GM21447 (cell line): ENCODE measurements around the gene ARID5B.
"Not testable (repeated sequence)": the region's sequence is repeated elsewhere in the genome, so short reads cannot be mapped to it uniquely, and the experiment has no call there.

Source experiments
- ATAC-seq: cut with Tn5 transposase; IDR thresholded peaks from one replicate; pipeline ENCODE4 v1.9.1; 2021; ENCODE audit not compliant: unreplicated experiment

The ARID5B gene

DNA sequence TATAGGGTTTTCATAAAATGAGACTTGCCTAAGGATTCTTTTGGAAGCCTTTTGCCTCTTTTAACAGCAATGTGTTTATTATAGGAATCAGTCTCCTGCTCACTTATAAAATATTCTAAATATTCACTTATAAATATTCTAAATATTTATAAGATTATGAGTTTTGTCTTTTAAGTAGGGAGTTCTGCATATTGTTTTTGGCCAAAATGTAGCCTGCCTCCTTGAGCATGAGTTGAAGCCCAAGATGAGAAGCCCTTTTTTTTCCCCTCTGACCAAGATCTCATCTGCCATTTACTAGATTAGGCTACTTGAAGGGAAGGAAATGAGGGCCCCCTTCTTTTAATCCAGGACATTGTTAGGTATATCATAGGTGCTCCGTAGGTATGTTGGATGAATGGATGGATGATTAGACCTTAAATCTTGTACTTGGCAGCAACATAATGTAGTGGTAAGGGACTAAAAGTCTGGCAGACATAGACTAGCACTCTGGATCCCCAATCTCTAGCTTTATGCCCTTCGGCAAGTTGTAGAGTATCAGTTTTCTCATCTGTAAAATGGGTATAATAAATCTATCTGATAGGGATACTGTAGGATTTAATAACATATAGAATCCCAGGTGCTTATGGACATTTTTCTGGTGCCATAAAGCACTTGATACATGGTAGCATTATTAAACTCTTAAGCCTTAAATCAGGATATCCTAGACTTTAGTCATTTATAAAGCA lies 59.1 kb downstream of the ARID5B start:
- ATAC-seq, result no peak

DNA sequence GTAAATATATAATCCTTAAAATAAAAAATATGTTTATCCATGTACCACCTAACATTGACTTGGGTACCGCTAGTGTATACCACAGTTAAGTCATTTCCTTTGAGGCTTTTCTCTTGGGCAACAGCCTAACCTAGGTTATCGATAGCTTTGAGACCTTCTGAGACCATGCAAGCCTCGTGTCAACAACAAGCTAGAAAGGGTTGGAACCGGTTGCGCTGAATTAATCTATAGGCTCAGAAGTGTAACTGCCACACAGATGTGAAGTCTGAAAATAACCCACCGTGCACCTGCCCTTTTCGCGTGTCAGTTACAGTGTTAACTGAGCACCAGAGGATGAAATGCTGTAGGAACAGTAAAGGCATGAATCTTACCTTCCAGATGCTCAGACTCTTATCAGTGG lies 59.8 kb downstream of the ARID5B start:
- peak; percentile 68 for ATAC-seq

DNA sequence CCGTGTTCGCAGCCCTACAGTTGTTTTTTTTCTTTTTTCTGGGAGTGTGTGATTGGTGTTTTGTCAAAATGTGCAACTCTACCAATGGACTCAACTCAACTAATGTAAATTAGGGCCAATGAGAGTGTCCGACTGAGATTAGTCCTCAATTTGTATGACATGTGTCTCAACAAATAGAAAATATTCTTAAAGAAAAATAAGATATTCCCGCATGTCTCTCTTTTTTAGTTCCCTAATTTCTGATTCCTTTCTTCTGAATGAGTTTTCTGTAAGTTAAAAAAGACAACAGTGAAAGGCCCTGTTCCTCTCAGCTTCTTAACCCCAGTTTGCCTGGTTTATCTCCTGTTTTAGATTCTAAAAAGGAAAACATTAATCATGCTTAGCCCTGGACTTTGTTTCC lies 61.5 kb downstream of the ARID5B start:
- no peak for ATAC-seq

DNA sequence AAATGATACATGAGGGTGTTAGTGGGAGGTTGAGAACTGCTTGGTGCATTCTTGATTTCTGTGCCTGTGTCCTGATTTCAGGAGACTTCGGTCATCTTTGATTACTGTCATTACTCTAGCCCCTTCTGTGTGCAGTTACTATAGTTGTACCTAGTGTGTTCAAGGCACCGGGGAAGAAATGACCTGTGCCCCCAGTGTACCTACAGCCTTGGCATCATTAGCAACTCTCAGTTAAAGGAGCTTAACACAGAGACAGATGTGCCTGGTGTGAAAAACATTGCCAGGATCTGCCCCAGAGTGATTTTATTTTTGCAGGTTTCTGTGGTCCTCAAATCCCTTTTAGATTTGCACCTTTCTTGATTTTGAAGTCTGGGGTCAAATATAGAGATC lies 62.2 kb downstream of the ARID5B start:
- no peak for ATAC-seq

DNA sequence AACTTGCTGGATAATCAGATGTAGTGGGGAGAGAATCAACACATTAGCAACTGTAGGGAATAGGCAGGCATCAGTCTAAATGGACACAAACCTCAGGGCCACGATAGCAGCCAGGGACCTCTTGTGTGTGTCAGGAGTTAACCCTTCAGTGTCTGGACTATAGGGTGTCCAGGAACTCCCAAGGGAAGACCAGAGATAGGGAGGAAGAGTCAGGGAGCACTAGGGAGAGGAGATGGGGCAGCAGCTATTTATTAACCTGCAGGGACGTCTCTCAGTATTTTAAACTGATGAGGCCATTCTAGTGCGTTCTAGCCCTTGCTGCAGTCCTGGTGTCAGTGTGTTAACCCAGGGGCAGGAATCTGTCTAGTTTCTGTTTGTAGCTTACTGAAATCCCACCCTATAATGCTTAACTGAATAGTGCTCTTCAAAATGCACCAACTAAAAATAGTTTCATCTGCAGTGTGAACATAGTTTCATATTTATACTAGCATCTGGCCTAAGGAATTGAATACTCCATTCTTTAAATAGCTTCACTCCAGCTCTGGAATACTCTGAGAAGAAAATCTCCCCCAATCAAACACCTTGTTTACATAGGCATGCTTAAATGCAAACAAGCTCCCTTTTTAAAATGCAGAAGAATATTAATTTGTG lies 62.7 kb downstream of the ARID5B start:
- ATAC-seq, result peak; percentile 40

DNA sequence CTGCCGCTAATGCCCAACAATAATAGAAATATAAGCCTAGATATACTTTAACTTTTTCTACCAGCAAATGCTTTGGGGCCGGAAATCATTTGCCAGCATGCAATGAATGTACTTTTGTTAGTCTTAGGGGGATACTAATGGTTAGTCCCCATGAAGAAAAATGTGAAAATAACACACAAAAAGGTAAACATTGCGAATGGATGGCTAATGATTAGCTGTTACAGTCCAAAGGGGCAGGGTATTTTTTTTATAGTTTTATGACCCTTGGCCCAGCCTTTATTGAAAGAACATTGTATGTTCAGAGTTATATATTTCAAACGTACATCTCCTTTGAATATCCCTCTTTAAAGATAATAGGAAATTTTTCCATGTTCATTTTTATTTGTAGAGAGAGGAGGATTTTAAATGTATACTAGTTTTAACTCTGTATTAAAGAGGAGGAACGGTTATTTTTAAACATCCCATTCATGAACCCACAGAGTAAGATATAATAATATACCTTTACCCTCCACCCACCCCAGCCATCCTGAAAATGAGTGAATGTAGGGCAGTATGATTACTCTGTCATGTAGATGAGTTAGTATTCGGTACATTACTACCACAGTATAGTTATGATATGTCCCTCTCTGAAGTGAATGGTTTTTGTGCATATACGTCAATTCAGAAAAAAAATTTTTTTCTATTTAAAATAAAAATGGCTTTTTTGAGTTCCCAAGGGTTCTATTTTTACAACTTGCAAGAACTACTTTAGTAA lies 63.6 kb downstream of the ARID5B start:
- ATAC-seq, result no peak

DNA sequence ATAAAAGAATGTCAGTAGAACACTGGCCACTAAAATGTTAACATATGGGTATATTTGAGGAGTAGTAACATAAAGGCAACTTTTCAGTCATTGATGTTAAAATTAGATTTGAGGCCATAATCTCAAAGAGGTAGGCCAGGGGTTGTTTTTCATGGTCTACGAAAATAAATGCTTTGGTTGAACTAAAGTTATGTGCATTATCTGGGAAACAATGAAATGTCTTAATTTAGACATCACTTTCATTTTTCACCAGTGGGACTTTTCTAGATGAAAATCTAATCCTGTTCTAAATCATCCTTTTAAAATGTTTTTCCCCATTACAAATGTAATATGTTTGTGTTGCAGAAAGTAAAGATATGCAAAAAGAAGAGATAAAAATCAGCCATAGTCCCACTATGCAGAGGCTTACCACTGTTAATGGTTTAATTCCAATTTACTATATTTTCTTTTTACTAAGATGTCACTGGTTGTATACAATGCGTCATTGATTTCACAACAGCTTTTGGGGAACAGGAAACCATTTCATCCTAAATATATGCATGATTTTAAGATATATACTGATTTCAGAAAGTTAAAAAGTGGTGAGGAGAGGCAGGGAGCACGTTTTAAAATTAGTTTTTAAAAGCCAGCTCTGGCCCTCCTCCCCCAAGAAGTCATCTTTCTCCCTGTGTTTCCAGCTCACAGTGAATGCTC lies 64.3 kb downstream of the ARID5B start:
- no peak for ATAC-seq

DNA sequence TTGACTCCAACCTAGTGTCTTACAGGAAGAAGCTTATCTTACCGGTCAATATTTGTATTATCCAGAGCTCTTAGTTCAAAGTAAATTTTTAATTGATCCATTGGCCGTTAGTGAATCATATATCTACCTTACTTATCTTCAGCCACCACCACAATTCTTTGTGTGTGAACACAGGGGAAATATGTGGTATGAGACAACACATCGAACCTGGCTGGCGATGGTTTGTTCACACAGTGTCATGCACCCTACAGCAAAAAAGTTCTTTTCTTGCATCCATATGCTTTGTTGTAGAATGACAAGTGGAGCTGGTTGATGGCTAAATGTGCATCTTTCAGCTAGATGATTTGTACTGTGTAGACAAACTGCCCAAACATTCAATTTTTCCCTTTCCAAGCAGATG lies 65.8 kb downstream of the ARID5B start:
- ATAC-seq, result no peak

DNA sequence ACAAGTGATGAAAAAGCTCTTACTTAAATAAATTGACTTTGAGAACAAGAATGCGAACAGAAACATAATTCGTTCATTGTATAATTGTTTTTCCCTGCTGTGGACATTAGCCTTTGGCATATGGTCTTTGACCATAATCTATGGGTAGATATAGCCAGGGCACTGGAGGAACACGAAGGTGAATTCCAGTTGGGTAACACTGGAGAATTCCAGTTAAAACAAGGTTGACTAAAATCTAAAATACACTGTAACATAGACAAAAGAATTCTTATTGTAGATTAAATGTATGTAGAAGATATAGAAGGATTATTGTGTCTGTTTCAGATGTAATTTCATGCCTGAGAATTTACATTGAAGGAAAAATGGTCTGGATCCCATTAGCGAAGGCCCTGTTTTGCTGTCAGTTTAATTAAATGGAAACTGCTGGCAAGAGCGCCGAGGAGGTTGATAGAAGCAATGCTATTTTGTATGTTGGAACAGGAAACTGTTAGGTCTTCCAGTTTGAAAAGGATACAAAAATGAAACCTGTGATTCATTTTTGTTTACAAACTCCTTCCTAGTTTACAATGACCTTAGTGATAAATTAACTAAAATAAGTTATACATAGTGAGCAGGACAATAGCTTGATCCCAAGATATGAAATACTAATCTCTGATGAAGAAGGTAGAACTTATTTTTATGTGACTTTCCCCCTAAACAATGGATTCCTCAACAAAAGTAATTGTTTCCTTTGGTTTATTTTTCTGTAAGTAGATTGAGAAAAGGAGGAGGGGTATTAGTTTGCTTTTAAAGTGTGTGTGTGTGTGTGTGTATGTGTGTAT lies 68.9 kb downstream of the ARID5B start:
- no peak for ATAC-seq

DNA sequence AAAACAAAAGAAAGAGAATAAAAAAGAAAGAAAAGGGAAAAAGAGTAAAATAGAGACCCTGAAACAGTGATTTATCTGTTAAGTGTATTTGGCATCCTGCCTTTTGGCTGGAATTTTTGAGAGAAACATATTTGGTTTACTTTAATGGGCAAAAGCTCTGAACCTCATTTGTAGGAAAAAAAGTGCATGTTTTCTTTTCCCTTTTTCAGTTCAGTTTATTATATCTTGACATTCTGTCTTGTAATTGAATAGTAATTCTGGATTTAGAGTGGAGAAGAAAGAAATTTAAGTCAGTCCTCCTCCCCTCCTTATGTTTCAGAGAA lies 69.5 kb downstream of the ARID5B start:
- no peak for ATAC-seq

DNA sequence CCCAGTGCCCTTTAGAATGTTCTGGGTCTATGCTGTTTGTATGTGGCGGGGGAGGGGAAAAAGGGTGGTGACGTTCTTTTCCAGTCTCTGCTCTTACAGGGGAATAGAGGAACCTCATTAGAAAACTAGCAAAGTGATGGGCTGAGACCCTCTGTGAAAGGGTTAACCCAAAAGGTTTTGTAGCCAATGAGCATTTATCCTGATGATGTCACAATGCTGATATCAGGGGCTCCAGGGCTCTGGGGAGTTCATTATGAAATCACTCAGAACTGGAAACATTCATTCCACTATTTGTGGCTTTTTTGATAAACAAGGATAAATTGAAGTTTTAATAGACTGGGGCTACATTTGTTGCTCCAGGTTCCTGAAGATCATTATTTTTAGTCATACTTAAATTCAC lies 71.7 kb downstream of the ARID5B start:
- ATAC-seq, result no peak

DNA sequence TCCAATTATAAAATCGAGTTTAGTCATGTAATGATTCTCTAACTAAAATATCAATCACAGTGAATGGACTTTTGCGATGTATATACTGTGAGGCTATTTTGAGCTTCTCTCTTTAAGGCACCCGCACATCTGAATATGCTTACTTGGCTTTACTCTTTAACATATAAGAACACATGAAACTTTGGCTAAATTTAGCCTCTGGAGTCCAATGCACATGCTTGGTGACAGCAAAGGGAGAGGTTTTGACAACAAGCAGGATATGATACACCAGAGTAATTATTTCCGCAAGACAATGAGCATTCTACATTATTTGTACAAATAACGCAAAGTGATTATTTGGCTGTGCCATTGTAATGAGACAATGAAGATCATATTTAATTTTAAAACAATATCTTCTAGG lies 72.4 kb downstream of the ARID5B start:
- ATAC-seq, result no peak

DNA sequence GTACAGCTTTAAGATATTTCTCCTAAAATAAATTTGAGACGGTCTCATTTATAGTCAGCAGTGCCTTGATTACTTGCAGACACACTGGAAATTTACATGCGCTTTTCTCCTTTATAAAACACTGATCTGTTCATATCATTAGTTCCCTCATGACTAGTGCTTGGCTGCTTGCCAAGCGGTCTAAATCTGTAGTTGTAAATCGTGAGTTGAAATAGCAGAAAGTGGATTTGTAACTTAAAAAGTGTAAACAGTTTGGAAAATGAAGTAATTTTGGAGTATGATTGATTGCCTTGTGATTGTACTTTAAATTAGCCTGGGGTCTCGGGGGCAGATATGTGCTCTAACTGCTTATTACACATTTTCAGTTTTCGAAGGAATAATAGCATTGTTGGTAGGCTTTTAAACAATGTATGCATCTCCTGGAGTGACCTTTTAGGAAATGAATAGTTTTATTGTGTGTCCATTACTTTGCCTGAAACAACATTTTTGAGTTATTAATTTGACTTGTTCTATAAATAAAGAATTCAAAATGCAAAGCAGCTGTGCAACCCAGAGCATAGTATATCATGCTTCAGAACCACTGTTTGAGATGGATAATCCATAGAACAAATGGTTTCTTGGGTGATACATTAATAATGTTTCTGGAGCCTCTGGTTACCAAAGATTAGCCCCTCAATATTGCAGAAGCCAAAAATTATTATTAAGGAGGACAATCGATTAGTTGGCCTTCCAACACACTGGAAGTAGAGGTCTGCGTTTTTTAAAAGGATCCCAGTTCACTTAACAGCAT lies 73.3 kb downstream of the ARID5B start:
- peak; percentile 20 for ATAC-seq

DNA sequence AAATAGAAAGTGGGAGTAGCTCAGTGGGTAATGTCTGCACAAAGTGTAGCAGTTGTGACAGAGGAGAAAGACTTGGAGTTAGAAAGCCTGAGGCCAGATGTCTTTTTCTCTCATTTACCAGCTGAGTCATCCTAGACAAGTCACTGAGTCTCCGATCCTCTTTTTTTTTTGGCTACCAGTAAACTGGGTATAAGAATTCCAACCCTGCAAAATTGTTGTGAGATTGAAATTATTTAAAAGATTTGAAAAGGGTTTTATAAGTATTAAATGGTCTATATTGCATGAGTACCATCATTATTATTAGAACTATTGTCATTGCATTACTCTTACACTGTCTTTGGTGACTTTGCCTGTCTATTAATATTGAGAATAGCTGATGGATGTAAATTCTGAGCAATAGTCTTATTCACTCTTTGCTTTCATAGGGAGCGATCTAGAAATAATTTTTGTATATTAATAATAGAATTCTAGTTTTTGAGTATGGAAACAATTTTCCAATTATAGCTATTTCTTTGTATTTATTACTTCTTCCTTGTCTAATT lies 74.0 kb downstream of the ARID5B start:
- peak; percentile 86 for ATAC-seq

DNA sequence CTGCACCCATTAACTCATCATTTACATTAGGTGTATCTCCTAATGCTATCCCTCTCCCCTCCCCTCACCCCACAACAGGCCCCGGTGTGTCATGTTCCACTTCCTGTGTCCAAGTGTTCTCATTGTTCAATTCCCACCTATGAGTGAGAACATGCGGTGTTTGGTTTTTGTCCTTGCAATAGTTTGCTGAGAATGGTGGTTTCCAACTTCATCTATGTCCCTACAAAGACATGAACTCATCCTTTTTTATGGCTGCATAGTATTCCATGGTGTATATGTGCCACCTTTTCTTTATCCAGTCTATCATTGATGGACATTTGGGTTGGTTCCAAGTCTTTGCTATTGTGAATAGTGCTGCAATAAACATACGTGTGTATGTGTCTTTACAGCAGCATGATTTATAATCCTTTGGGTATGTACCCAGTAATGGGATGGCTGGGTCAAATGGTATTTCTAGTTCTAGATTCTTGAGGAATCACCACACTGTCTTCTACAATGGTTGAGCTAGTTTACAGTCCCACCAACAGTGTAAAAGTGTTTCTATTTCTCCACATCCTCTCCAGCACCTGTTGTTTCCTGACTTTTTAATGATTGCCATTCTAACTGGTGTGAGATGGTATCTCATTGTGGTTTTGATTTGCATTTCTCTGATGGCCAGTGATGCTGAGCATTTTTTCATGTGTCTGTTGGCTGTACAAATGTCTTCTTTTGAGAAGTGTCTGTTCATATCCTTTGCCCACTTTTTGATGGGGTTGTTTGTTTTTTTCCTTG lies 75.6 kb downstream of the ARID5B start:
- not testable (repeated sequence) for ATAC-seq

DNA sequence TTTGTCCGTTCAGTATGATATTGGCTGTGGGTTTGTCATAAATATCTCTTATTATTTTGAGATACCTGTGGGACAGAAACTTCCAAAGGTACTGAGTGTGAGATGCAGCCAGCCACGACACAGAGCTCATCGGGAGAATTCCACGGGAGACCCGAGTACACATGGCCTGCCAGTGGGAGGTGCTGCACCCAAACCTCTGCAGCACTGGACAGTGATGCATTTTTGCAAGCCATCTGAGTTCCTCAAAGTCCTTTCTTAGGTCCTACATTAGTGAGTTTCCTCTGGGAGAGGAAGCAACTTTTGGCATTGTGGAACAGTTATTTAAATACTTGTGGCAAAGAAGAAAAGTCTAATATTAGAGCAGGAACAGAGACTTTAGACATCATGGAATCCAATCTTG lies 77.5 kb downstream of the ARID5B start:
- ATAC-seq, result no peak

DNA sequence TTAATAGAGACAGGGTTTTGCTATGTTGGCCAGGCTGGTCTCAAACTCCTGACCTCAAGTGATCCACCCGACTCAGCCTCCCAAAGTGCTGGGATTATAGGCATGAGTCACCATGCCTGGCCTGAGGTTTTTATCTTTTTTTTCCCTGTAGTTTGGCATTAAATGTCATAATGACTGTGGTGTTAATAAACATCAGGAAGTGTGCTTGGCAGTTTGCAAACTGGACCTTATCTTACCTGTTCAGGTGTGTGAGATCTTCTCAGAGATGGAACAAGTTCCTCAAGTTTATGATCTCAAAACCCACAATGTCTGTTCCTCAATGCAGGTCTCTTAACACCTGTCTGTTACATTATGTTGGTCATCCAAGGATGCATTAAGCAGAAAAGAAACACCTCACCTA lies 80.0 kb downstream of the ARID5B start:
- no peak for ATAC-seq

DNA sequence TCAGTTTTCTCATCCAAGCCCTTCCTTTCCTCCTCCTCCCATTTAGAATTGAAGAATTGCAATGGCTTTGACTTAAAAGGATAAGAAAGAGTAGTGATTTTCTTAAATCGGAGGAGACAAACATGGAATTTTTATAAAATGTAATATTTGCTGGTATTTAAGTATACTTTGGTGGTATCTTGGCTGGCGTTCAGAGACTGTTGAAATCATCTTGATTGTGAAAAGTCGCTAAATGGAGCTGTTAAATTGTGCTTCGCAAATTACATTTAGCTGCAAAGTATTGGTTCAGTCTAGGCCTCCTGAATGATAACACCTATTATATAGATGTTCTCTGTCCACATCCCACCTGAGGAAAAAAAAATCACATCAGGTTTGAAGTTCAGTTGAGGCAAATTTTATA lies 81.8 kb downstream of the ARID5B start:
- no peak for ATAC-seq

DNA sequence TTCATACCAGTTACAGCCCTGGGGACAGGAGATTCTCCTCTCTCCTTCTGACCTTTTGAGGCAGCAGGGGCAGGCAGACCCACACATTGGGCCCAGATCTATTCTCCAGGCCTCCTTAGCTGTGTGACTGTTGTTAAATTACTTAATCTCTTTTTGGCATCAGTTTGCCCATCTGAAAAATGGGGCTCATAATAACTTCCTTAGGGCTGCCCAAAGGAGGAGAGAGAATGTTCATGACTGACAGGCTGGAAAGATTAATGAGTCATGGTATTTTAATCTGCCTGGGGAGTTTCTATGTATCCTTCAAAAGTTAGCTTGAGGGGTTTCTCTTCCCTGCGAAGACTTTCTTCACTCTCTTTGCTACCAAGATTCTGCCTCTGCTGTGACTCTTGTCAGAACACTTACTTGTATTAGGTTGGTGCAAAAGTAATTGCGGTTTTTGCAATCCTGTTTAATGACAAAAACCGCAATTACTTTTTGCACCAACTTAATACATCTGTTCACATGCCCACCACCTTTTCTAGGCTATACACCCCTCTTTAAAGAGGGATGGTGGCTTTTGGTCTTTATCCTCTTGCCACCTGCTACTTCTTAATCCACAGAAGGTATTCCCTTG lies 83.4 kb downstream of the ARID5B start:
- no peak for ATAC-seq
